Omental fat pad (tissue), 4 donors: ENCODE data around the gene ARFIP1. TPM values are rescaled to one million over a fixed set of nuclear protein-coding genes. Genes with fewer than 3 reads are reported as not detected.
A peak's percentile ranks its signal among the peaks of the same experiment; 100 is the strongest.

Experiments used
- ATAC-seq: fragments of 150-250 bp; one replicate; pipeline ENCODE4 v1.9.1; 2016; ENCODE audit warnings: mild to moderate bottlenecking, moderate library complexity; ENCODE audit not compliant: low FRiP score
- DNase-seq: peaks from one replicate; pipeline ENCODE4 v3.0.0-alpha.2; 2019; ENCODE audit warnings: low spot score
- total RNA-seq, 4 donors: library from RNA; depleted of rRNA; stranded (reverse); fragments of >200 nt; gene quantifications; one replicate each; pipeline ENCODE4 v1.1.0, GENCODE V29; 2016
- TF ChIP-seq, protein P1 (sequence below), 3 donors: fragments of 450-650 bp; IDR thresholded peaks; one replicate each; pipeline ENCODE4 v1.5.1; 2016 to 2017; ENCODE audit warnings: antibody characterized with exemption in 3 of 3, mild to moderate bottlenecking in 3 of 3, moderate library complexity in 2 of 3

ARFIP1 gene
- total RNA-seq, 4 donors from 2014 or later, result 18.3 to 32.6 (median 25.6) TPM

DNA sequence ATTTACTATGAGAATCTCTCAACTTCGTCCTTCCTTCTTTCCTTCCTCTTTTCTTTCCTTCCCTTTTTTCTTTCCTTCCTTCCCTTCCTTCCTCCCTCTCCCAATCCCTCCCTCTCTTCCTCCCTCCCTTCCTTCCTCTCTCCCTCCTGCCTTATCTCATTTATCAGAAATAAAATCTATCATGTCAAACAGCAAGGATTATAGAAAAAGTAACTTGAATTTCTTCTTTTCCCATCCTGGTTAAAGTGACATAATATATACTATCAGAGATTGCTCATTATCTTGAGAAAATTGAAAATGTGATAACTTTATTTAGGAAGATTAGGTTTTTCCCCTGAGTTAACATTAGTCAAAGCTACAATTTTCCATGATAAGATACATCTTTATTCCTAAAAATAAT, 5.8 kb upstream of the ARFIP1 start:
- TF ChIP-seq, protein P1, sequence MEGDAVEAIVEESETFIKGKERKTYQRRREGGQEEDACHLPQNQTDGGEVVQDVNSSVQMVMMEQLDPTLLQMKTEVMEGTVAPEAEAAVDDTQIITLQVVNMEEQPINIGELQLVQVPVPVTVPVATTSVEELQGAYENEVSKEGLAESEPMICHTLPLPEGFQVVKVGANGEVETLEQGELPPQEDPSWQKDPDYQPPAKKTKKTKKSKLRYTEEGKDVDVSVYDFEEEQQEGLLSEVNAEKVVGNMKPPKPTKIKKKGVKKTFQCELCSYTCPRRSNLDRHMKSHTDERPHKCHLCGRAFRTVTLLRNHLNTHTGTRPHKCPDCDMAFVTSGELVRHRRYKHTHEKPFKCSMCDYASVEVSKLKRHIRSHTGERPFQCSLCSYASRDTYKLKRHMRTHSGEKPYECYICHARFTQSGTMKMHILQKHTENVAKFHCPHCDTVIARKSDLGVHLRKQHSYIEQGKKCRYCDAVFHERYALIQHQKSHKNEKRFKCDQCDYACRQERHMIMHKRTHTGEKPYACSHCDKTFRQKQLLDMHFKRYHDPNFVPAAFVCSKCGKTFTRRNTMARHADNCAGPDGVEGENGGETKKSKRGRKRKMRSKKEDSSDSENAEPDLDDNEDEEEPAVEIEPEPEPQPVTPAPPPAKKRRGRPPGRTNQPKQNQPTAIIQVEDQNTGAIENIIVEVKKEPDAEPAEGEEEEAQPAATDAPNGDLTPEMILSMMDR (IDR thresholded peaks at IDR 0.05), result no peak
- no peak for DNase-seq
- no peak for ATAC-seq

DNA sequence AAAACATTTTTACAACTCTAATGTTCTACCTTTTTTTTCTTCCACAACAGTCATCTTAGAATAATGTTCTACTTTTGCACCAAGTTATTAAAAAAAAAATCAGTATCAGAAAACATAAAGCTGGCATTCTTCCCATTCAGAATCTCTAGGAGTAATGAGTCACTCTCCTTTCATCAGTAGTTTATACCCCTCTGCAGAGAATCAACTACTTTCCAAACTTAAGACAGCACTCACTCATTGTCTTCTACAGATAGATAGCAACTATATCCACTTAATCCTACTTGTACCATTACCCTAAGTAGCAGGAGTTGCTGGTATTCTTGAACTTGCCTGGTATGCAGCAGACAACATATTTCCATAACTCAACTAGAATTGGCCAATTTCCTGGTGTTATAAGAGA, 3.4 kb upstream of the ARFIP1 start:
- DNase-seq, result no peak
- ATAC-seq, result no peak
- TF ChIP-seq, protein P1 (IDR thresholded peaks at IDR 0.05), result no peak

DNA sequence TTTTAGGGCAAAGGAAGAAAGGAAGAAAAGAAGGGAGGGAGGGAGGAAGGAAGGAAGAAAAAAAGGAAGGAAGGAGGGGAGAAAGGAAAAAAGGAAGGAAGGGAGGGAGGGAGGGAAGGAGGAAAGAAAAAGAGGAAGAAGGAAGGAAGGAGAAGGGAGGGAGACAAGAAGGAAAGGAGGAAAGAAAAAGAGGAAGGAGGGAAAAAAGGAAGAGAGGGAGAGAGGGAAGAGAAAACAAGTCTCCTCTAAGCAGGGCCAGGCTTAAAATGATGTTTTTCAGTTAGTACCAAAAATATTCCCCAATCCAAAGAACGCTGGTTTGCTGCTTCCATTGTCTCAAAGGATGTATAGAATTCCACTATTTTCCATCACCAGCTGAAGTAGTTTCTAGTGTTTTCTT, 2.3 kb upstream of the ARFIP1 start:
- DNase-seq (no peak), ATAC-seq (no peak)
- TF ChIP-seq, protein P1 (IDR thresholded peaks at IDR 0.05), result no peak

DNA sequence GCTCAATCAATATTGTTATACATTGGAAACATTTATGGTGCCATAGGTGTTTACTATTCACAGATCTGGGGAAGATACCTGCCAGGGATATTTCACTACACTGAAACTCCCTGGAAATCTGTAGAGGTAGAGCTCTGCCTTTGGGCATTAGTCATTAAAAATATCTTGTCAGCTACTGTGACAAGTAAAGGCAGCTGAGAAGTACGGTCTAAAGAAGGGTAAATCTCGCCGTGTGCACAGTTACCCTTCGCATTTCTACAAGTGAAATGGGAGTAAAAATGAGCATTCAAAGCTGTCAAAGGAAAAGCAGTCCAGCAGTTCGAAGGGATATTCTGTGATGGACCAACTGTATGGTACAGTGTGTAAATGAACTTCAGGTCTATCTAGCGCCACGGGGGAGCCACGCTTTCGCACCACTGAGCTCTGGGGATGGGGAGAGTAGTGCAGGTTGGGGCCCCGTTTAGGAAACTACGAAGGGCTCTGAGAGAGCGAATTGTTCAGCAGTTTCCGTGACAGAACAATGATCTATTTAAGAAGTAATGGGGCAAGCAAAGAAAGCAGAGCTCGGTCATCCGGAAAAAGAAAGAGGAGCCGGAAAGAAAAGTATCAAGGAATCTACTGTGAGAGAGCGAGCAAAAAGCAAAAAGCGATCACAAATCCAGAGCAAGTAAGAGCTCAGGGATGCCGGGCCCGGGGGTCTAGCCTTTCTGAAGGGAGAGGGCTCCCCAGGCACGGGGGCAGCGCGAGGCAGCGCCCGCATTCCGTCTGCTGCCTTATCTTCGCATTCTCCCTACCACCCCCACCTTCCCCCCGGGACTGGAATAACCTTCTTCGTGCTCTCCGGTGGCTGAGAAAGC, 870 bp upstream of the ARFIP1 start:
- TF ChIP-seq, protein P1 (IDR thresholded peaks at IDR 0.05), result no peak
- ATAC-seq, result peak; percentile 34

DNA sequence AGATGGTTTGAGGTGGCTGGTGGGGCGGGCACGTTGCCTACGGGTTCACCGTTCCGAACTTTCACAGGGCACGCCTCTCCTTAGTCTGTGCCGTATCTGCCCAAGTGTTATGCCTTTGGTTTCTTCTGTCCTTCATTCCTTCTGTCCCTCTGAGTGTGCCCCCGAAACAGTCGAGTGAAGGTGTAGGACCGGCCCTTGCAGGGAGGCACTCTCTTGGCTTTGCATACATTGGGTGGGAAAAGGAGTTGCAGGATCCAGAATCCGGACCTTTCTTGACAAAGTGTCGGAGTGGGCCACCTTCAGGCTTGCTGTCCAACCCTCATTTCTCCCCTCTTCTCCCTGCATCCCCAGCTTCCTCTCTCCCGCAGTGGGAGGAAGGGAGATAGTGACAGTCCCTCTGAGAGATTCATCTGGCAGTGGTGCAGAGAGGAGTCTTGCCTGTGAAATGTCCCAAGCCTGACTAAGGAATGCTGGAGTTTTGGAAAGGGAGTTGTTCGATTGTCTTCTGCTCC, 569 bp downstream of the ARFIP1 start:
- DNase-seq (no peak), ATAC-seq (peak; percentile 7)
- TF ChIP-seq, protein P1 (IDR thresholded peaks at IDR 0.05), result no peak

More for the DNA sequence above, 870 bp upstream of the ARFIP1 start:
- DNase-seq, result peak; percentile 23

DNA sequence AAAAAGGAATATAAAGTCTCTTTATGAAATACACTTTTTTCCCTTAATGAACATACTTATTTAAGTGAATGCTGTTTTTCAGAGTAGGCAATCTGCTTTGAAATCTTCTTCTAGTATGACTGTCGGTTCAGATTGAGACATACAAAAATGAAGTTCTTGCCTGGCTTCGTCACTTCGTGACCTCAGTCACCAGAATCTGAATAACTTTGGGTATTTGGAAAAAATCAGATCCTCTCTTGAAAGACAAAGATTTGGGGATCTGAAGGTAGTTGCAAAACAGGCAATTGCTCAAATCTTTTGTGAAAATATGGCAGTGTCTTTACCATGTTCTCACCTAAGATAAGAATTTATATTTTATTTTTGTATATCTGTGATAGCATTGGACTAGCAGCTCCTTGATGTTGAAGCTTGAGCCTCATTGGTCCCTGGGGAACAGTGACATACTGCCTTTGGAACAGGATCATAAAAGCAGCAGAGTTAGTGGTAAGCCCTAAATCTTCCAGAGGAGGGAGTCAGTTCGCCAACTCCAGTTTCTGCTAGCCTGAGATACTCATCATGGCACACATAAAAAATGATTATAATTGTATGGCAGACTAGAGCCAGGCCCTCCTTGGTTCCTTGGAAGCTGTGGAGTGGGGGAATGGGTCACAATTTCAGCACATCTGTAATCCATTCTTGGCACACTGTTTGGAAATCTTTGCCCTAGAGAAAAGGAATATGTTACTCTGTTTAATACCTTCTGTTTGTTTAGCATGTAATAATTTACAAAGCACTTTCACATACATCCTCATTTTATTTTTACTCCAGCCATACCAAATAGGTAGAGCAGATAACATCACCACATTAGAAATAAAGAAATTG, 5.0 kb downstream of the ARFIP1 start:
- no peak for ATAC-seq
- DNase-seq, result no peak
- TF ChIP-seq, protein P1 (IDR thresholded peaks at IDR 0.05), result no peak
